Smooth muscle cell (in vitro differentiated cells): Measurements from ENCODE around the gene TK1. TPM values are rescaled to one million over a fixed set of nuclear protein-coding genes. Genes with fewer than 3 reads are reported as not detected.

ENCODE experiments used
- DNase-seq: peaks from one replicate; lab custom pipeline; 2025; ENCODE audit not compliant: unreplicated experiment; lab: John Stamatoyannopoulos, UW
- H2AFZ ChIP-seq: fragments of 200-600 bp; sonication (generic); 2 replicates; pipeline ENCODE4 v1.6.0; 2016; ENCODE audit warnings: antibody characterized with exemption, low read depth, mild to moderate bottlenecking
- H3F3A ChIP-seq: fragments of 200-600 bp; sonication (generic); 2 replicates; pipeline ENCODE4 v1.6.0; 2017; ENCODE audit warnings: antibody characterized with exemption, low read depth
- H3K27ac ChIP-seq: fragments of 200-600 bp; sonication (generic); 2 replicates; pipeline ENCODE4 v1.5.1; 2016; ENCODE audit warnings: low read depth, mild to moderate bottlenecking
- H3K27me3 ChIP-seq: fragments of 200-600 bp; sonication (generic); 2 replicates; pipeline ENCODE4 v1.6.1; 2016; ENCODE audit warnings: low read depth, mild to moderate bottlenecking
- H3K36me3 ChIP-seq: fragments of 200-600 bp; sonication (generic); 2 replicates; pipeline ENCODE4 v1.5.1; 2016; ENCODE audit warnings: low read depth
- H3K4me1 ChIP-seq: fragments of 200-600 bp; sonication (generic); 2 replicates; pipeline ENCODE4 v1.5.1; 2016; ENCODE audit warnings: low read depth
- H3K4me2 ChIP-seq: fragments of 200-600 bp; sonication (generic); 2 replicates; pipeline ENCODE4 v1.6.0; 2016; ENCODE audit warnings: mild to moderate bottlenecking
- H3K4me3 ChIP-seq: fragments of 200-600 bp; sonication (generic); 2 replicates; pipeline ENCODE4 v1.5.1; 2016; ENCODE audit warnings: mild to moderate bottlenecking
- H3K79me2 ChIP-seq: fragments of 200-600 bp; sonication (generic); 2 replicates; pipeline ENCODE4 v1.6.0; 2016; ENCODE audit warnings: low read depth, mild to moderate bottlenecking
- H3K9ac ChIP-seq: fragments of 200-600 bp; sonication (generic); 2 replicates; pipeline ENCODE4 v1.6.0; 2016; ENCODE audit warnings: low read depth
- H3K9me3 ChIP-seq: fragments of 200-600 bp; sonication (generic); replicated peaks from 2 replicates; pipeline ENCODE4 v1.5.1; 2016; ENCODE audit warnings: low read depth
- H4K20me1 ChIP-seq: fragments of 200-600 bp; sonication (generic); 2 replicates; pipeline ENCODE4 v1.6.0; 2016; ENCODE audit warnings: low read depth
- WGBS: methylation state at CpG from one replicate; pipeline ENCODE4 v1.1.7; 2016; ENCODE audit warnings: low lambda C conversion rate; 5-methylcytosine and 5-hydroxymethylcytosine counted together
- polyA plus RNA-seq: library from polyadenylated mRNA; unstranded; fragments of >200 nt; fragmentation: Nextera tagmentation; extraction: Ambion mirVana; gene quantifications from 2 replicates; pipeline ENCODE4 v1.2.1, GENCODE V29; 2016
- total RNA-seq: library from RNA; depleted of rRNA; stranded (reverse); fragments of >200 nt; gene quantifications from 2 replicates; pipeline ENCODE4 v1.2.3, GENCODE V29; 2014
- TF ChIP-seq, protein P1 (sequence below): fragments of 200-600 bp; sonication (generic); IDR thresholded peaks from 2 replicates; pipeline ENCODE4 v1.5.1; 2017; ENCODE audit warnings: borderline replicate concordance, mild to moderate bottlenecking, antibody characterized with exemption; ENCODE audit not compliant: insufficient read depth, poor library complexity, severe bottlenecking

The TK1 gene
- total and polyA plus RNA-seq, 2 experiments from 2014 or later: 20.9 to 72.7 TPM

DNA sequence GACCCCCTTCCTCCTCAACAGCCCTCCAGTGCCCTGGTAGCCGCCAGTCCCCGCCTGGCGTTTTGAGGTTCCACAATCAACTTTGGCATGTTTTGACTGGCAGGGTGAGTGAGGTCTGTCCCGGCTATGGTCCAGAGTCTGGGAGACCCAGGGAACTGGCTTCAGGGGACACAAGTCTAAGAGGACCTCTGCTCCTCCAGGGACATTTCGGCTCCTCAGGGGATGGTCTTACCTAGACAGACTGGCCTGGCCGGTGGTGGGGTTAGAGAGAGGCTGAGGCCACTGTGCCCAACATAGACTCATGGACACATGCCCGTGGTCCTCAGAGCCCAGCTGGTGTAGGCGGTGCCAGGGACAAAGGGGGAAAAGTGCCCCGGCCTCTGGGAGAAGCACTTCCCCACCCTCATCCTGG lies 54.1 kb downstream of the TK1 start:
- no peak overlapping the region for H3K9ac ChIP-seq
- no peak overlapping the region for H3K4me3 ChIP-seq
- H3K27me3 ChIP-seq: peaks cover 18% of the 10 kb centered on the region
- H3F3A ChIP-seq: no peaks in the 10 kb centered on the region
- no peaks in the 10 kb centered on the region for H3K79me2 ChIP-seq
- H3K27ac ChIP-seq: no peak overlapping the region
- no peak overlapping the region for H3K4me2 ChIP-seq
- H3K4me1 ChIP-seq: peaks cover 6% of the 10 kb centered on the region
- no peaks in the 10 kb centered on the region for H3K36me3 ChIP-seq
- 92% methylated on average over 9 of the region's 9 CpGs for WGBS
- DNase-seq: no peak
- H2AFZ ChIP-seq: no peak overlapping the region
- H3K9me3 ChIP-seq: no peaks in the 10 kb centered on the region
- TF ChIP-seq, protein P1, sequence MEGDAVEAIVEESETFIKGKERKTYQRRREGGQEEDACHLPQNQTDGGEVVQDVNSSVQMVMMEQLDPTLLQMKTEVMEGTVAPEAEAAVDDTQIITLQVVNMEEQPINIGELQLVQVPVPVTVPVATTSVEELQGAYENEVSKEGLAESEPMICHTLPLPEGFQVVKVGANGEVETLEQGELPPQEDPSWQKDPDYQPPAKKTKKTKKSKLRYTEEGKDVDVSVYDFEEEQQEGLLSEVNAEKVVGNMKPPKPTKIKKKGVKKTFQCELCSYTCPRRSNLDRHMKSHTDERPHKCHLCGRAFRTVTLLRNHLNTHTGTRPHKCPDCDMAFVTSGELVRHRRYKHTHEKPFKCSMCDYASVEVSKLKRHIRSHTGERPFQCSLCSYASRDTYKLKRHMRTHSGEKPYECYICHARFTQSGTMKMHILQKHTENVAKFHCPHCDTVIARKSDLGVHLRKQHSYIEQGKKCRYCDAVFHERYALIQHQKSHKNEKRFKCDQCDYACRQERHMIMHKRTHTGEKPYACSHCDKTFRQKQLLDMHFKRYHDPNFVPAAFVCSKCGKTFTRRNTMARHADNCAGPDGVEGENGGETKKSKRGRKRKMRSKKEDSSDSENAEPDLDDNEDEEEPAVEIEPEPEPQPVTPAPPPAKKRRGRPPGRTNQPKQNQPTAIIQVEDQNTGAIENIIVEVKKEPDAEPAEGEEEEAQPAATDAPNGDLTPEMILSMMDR: no peak
- no peaks in the 10 kb centered on the region for H4K20me1 ChIP-seq

- TF ChIP-seq, protein P1: no peak
- Histone ChIP-seq H3K9me3 (no peaks in the 10 kb centered on the region), H3K79me2 (no peaks in the 10 kb centered on the region), H3K4me2 (peak overlapping the region; percentile 70), H2AFZ (no peak overlapping the region), H3K27ac (no peak overlapping the region), H3K9ac (no peak overlapping the region), H3K27me3 (peaks cover 18% of the 10 kb centered on the region), H3F3A (no peaks in the 10 kb centered on the region), H4K20me1 (no peaks in the 10 kb centered on the region), H3K4me3 (peak overlapping the region; percentile 30), H3K4me1 (peaks cover 12% of the 10 kb centered on the region), H3K36me3 (no peaks in the 10 kb centered on the region)
- WGBS: 32% methylated on average over 23 of the region's 38 CpGs
- DNase-seq: no peak
Measured at GRCh38 chr17:78132084-78132676, 54.7 kb downstream of the TK1 start.

- Histone ChIP-seq H3K36me3 (no peaks in the 10 kb centered on the region), H3K4me2 (peak overlapping the region; percentile 70), H3K79me2 (no peaks in the 10 kb centered on the region), H3K4me3 (peak overlapping the region; percentile 30), H3K27me3 (peaks cover 18% of the 10 kb centered on the region), H3F3A (no peaks in the 10 kb centered on the region), H4K20me1 (no peaks in the 10 kb centered on the region), H3K9ac (no peak overlapping the region), H3K9me3 (no peaks in the 10 kb centered on the region), H3K4me1 (peaks cover 13% of the 10 kb centered on the region), H3K27ac (no peak overlapping the region), H2AFZ (no peak overlapping the region)
- TF ChIP-seq, protein P1: no peak
- WGBS: 42% methylated on average over 32 of the region's 74 CpGs
- DNase-seq: no peak
Measured at GRCh38 chr17:78131172-78132083, 55.4 kb downstream of the TK1 start.
